Activated CD8-positive, alpha-beta T cell treated with anti-CD3 and anti-CD28 coated beads for 36 hours (primary cell): Measurements from ENCODE around the gene ZNF205. TPM values are rescaled to one million over a fixed set of nuclear protein-coding genes. Genes with fewer than 3 reads are reported as not detected.

Experiments
- ATAC-seq: fragments of 200-7000 bp; cut with Tn5 transposase; one replicate; pipeline ENCODE4 v1.10.0; 2021; ENCODE audit warnings: mild to moderate bottlenecking, moderate library complexity
- CTCF ChIA-PET: fragments of 350-600 bp; sonication (Branson Sonifier 250); formaldehyde crosslinking; loops from one replicate; lab custom pipeline; 2021; ENCODE audit warnings: antibody characterized with exemption; lab: Charles Lee
- POLR2A ChIA-PET: fragments of 350-600 bp; sonication (Branson Sonifier 250); formaldehyde crosslinking; loops from one replicate; lab custom pipeline; 2021; ENCODE audit warnings: antibody characterized with exemption; lab: Charles Lee
- DNase-seq: peaks from one replicate; pipeline ENCODE4 v3.0.0-alpha.2; 2020
- H3K27ac Mint-ChIP-seq: one replicate; pipeline ENCODE4 v1.8.0; 2021; ENCODE audit warnings: mild to moderate bottlenecking, mixed read lengths
- H3K27me3 Mint-ChIP-seq: one replicate; pipeline ENCODE4 v1.8.0; 2021; ENCODE audit warnings: mixed read lengths
- H3K36me3 Mint-ChIP-seq: one replicate; pipeline ENCODE4 v1.8.0; 2021; ENCODE audit warnings: low read depth, mixed read lengths
- H3K4me1 Mint-ChIP-seq: one replicate; pipeline ENCODE4 v1.8.0; 2021; ENCODE audit warnings: low read depth, mixed read lengths
- H3K4me3 Mint-ChIP-seq: one replicate; pipeline ENCODE4 v1.8.0; 2021; ENCODE audit warnings: mild to moderate bottlenecking, moderate library complexity, mixed read lengths
- H3K9me3 Mint-ChIP-seq: one replicate; pipeline ENCODE4 v1.8.0; 2021; ENCODE audit warnings: mixed read lengths
- CTCF ChIP-seq: fragments of 200-600 bp; IDR thresholded peaks from one replicate; pipeline ENCODE4 v1.8.0; 2022; ENCODE audit warnings: antibody characterized with exemption, mild to moderate bottlenecking
- intact Hi-C: fragments of 100-400 bp; cut with micrococcal nuclease; formaldehyde crosslinking; loops from one replicate; pipeline ENCODE4 v1.10.0; 2022
- total RNA-seq, 2 experiments: library from RNA; stranded (reverse); gene quantifications; one replicate each; pipeline ENCODE4 v1.2.3, GENCODE V29; 2021

Gene ZNF205
- total RNA-seq, 2 experiments from 2014 or later = not detected

- H3K4me1 Mint-ChIP-seq = peaks cover 37% of the 10 kb centered on the region
- peak within 1 kb of the TSS; percentile 62 for H3K4me3 Mint-ChIP-seq
- peak within 1 kb of the TSS; percentile 83 for H3K27ac Mint-ChIP-seq
- H3K9me3 Mint-ChIP-seq = no peaks in the 10 kb centered on the region
- DNase-seq (no peak), ATAC-seq (no peak)
- CTCF ChIA-PET = interaction anchor here (0.8 to 23.9 kb wide), 10 partner anchors 8 to 70 kb away, joined by 3 to 376 read pairs (median 4); partner anchors contain the start of genes IL32 and ZNF213
- no peaks in the 10 kb centered on the region for H3K36me3 Mint-ChIP-seq
- POLR2A ChIA-PET = interaction anchor here (0.9 to 3.7 kb wide), 10 partner anchors 10 to 73 kb away, joined by 3 to 21 read pairs (median 4); no protein-coding TSS in a partner anchor
- no peak for TF ChIP-seq CTCF
- intact Hi-C loops = no loop called here
- H3K27me3 Mint-ChIP-seq = no peaks in the 10 kb centered on the region
Observed at GRCh38 chr16:3098459-3099394, 13.7 kb upstream of the ZNF205 start, which contains the start of gene ZSCAN10. Gene ZSCAN10 (minus strand): TSS chr16:3099294. CDS start chr16:3092937, 6,357 bp downstream.

GRCh38 chr16:3099395-3099731 lies 13.0 kb upstream of the ZNF205 start:
- TF ChIP-seq CTCF = no peak
- Mint-ChIP-seq H3K36me3 (no peaks in the 10 kb centered on the region), H3K27ac (no peak overlapping the region), H3K4me3 (no peak overlapping the region), H3K4me1 (peaks cover 37% of the 10 kb centered on the region), H3K9me3 (no peaks in the 10 kb centered on the region), H3K27me3 (no peaks in the 10 kb centered on the region)
- POLR2A ChIA-PET = interaction anchor here (1.0 to 3.7 kb wide), 8 partner anchors 25 to 72 kb away, joined by 3 to 21 read pairs (median 4); partner anchors contain the start of gene ZNF213
- no peak for ATAC-seq
- CTCF ChIA-PET = interaction anchor here (0.9 to 23.9 kb wide), 6 partner anchors 8 to 68 kb away, joined by 3 to 376 read pairs (median 12); partner anchors contain the start of gene ZNF213
- intact Hi-C loops = no loop called here
- DNase-seq = no peak

- Mint-ChIP-seq H3K4me1 (peaks cover 31% of the 10 kb centered on the region), H3K27me3 (no peaks in the 10 kb centered on the region), H3K36me3 (no peaks in the 10 kb centered on the region), H3K4me3 (peak overlapping the region; percentile 62), H3K27ac (peak overlapping the region; percentile 83), H3K9me3 (no peaks in the 10 kb centered on the region)
- ChIA-PET CTCF (interaction anchor here (0.9 to 23.9 kb wide), 8 partner anchors 9 to 68 kb away, joined by 3 to 376 read pairs (median 12); partner anchors contain the start of gene ZNF213), POLR2A (interaction anchor here (1.0 to 3.7 kb wide), 9 partner anchors 14 to 72 kb away, joined by 3 to 21 read pairs (median 4); partner anchors contain the start of gene ZNF213)
- DNase-seq (peak; percentile 98), ATAC-seq (peak; percentile 92)
- intact Hi-C loops = no loop called here
- TF ChIP-seq CTCF = no peak
Observed at GRCh38 chr16:3099732-3100499, 12.5 kb upstream of the ZNF205 start.

GRCh38 chr16:3101018-3101840 lies 11.2 kb upstream of the ZNF205 start:
- TF ChIP-seq CTCF = peak; percentile 91
- ATAC-seq (peak; percentile 19), DNase-seq (peak; percentile 61)
- no peaks in the 10 kb centered on the region for H3K9me3 Mint-ChIP-seq
- CTCF ChIA-PET = interaction anchor here (0.7 to 23.9 kb wide), 15 partner anchors 7 to 73 kb away, joined by 3 to 376 read pairs (median 3); partner anchors contain the start of gene ZNF213
- H3K4me3 Mint-ChIP-seq = peak overlapping the region; percentile 68
- H3K36me3 Mint-ChIP-seq = no peaks in the 10 kb centered on the region
- POLR2A ChIA-PET = interaction anchor here (0.8 to 2.0 kb wide), 10 partner anchors 8 to 57 kb away, joined by 3 to 7 read pairs (median 3); no protein-coding TSS in a partner anchor
- H3K27me3 Mint-ChIP-seq = no peaks in the 10 kb centered on the region
- peak overlapping the region; percentile 84 for H3K27ac Mint-ChIP-seq
- H3K4me1 Mint-ChIP-seq = peaks cover 27% of the 10 kb centered on the region
- intact Hi-C loops = no loop called here
